Suppressor macrophage treated with lipopolysaccharide for 1 hour (primary cell): ENCODE results near the gene MICAL1.

Experiments used
- DNase-seq, 3 donors: peaks; one replicate each; pipeline ENCODE4 v3.0.0-alpha.2; 2020 to 2022

The MICAL1 gene

DNA sequence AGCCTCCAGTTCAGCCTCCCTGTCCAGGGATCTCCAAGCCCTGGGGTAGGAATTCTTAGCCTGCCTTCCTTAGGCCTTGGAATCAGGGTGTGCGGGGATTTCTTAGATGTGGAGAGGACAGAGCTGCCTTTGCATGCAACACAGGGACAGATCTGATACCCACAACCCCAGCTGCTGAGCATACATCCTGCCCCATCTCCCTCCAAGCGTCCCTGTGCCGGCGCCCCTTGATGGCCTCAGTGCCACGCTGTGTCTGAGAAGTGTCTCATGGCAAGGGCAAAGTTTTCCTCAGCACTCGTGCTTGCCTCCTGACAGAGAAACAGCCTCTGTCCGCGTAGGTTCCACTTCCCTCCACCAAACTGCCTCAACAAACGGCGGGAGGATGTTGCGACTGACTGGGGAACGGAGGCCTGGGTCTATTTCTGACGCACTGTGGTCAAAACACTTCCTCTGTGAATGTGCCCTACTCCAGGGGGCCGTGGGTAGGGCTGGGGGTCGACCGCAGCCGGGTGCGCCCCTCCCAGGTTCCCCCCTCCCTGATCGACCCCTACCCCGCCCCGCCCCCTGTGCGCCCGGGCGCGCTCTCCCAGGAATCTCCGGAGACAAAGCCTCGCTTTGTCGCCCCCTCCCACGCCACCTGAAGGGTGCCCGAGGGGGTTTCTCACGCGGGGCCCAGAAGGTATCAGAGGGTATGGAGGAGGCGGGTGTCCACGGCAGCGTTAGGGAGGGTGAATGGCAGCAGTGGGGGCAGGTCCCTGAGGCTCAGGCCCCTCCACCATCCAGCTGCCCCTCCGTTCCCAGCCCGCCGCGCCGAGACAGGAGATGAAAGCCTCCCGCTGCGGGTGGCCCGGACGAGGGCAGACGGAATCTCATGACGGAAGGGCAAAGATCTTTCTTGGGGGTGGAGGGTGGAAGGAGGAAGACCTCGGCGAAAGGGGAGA lies 806 bp downstream of the MICAL1 start:
- peak; percentile 68 to 81 (median 77) for DNase-seq

DNA sequence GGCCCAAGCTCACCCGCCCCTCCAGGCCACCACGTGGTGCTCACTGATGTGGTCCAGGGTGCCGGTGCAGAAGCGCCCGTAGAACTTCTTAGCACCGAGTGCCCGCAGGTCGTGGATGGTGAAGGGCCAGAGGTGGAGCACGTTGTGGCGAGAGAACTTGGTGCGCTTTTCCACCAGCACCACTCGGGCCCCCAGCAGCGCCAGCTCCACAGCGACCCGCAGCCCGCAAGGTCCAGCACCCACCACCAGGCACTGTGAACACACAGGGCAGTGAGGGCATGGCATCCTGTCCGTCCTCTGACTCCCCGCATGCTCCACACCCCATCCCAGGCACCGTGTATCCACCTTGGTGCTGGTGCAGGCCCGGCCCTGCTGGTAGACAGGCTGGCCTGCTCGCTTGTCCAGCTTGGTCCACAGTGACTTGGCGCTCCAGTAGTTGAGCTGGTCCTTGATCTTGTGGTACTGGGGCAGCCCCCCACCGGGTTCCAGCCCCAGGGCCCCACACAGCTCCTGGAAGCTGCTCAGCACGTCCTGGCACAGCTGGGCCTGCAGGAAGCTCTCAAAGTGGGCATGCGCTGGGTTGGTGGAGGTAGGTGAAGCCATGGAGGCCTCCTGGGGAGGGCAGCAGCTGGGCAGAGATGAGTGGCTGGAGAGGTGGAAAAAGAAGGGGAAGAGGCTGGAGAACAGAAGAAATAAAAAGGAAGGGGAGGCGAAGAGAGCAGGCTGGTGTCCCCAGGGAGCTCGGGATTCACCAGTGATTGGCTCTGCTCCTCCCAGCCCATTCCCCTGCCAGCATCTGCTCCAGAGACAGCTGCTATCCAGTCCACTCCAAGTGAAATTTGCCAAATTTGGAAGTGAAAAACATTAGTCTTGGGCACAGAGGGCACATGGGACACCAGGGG lies 1.7 kb downstream of the MICAL1 start:
- no peak for DNase-seq

DNA sequence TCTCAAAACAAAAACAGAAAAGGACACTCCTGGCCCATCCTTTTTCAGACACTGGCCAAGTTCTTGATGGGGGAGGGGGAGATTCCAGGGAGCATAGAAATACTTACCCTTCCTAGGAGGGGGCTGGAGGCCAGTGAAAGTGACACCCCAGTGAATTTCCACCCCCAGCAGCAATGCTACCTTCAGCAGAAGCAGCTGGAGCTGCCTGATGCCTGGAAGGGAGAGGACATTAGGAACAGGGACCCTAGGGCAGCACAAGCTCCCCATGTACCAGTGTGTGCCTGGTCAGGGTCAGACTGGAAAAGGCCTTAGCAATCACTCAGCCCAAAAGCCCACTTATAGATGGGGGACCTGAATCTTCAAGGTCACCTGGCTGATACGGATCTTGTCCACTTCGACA lies 2.4 kb downstream of the MICAL1 start:
- DNase-seq = no peak

DNA sequence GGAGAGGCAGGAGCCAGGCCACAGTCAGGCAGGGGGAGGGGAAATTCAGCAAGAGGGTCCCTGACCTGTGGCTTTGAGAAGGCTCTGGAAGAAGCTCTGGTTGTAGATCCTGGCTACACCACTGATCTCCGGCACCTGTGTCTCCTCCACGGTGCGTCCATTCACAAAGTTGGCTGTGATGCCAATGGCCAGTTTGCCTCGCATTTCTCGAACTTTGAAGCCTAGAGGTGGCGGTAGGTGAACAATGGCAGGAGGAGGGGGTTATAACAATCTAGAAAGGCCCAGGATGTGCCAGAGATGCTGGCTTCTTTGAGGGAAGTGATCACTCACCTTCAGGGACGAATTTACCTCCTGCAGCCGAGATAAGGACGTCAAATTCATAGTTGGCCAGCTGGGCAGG lies 3.4 kb downstream of the MICAL1 start:
- DNase-seq = no peak

DNA sequence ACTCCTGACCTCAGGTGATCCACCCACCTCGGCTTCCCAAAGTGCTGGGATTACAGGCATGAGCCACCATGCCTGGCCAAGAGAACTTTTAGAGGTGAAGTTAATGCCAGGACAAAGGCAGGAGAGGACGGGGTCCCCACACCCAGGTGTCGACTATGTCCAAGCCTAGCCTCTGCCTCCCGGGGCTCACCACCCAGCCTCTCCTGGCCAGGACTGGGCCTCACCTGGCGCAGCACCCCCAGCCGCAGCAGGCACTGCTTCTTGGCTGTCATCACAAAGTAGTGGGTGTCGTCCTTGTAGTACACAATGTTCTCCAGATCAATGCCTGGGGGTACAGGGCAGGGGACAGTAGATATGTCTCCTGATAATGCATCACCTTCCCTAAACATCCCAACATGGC lies 4.2 kb downstream of the MICAL1 start:
- no peak for DNase-seq

DNA sequence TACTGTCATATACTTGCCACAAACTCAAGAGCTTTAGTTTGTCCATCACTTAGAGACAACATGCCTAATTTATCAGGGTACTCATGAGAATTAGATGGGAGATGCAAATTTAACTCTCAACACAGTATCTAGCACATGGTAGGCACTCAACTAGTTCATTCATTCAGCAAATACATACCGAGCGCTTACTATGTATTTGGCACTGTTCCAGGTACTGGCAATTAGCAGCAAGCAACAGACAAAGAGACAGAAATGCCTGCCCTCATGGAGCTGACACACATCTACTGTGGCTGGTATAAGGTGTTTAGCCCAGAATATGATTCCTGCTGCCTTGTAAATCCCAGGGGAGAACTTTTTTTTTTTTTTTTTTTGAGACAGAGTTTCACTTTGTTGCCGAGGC lies 4.8 kb downstream of the MICAL1 start:
- DNase-seq = no peak

DNA sequence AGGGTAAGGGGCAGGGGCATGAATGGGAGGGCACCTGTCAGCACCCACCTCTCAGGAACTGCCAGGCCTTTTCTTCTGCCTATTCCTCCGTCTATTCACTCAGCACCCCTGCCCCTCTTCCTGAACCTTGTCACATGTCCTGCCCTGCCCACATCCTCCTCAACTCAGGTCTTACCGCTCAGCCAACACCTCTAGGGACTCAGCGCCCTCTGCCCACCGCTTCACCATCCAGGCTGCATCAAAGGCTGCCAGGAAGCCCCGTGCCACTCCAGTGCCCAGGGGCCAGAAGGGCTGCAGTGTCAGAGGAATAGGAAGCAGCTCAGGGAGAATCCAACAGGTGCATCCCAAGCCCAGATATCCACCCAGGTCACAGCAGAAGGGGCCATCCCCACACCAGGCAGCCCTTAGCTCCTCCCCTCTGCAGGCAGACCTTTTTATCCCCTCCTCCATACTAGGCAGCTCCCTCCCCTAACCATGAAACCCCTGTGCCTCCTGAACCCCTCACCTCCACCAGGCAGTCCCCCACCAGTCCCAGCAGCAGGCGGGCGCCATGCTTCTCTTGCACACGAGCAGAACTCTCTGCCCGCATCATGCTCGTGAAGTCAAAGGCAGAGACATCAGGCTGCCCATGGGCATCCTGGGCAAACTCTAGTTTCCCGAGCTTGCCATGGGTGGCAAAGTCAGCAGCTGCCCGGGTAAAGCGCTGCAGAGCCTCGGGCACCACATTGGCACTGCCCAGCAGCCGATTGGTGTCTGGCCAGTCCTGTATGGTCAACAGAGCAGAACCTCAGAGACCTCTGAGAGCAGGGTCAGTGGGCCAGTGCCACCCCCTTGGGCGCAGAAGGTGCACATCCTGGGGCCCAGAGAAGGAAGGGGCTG lies 5.5 kb downstream of the MICAL1 start:
- DNase-seq = no peak

DNA sequence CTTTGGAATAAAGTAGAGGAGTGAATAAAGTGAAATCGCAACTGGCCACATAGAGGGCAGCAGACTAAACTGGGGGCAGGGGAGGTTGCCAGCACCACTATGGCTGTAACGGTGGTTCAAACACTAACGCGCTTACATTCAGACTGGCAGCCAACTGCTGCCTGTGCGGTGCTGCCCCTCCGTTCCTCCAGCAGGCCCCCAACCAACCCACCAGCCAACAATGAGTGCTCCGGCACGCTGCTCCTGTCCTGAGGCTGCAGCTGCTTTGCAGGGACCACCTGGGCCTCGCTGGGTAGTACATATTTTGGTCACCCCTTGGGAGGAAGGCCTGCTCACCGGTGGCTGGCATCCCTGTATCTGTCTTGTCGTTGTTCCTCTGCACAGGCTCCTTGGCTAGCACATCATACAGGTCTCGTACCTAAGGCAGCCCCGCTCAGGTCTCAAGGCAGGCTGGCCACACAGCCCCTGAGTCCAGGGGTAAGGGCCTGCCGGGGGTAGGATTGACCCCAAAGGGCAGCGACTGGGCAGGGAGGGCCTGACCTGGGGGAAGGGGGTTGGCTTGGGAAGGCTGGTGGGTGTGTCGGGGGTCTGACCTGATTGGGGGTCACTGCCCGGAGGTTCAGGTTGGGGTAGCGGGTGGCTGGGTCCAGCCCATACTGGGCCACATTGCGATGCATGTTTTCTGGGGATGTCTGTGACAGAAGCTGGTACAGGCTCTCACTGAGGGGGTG lies 6.3 kb downstream of the MICAL1 start:
- no peak for DNase-seq

DNA sequence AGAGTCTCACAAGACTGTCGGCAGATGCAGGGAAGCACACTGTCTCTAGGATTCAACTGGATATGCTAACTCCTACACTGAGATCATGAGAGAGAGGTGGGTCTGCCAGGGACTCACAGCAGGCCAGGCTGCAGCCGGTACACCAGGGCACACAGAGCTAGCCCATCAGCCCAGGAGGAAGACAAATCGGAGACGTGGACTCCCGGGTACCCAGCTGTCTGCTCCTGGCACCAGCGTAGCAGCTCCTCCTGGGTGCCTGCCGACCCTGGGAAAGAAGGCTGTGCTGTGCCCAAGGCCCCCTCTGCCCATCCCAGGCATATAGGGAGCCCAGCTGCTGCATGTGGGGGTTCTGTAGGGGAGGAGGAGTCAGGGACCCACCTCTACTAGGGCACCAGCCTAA lies 7.0 kb downstream of the MICAL1 start:
- no peak for DNase-seq

DNA sequence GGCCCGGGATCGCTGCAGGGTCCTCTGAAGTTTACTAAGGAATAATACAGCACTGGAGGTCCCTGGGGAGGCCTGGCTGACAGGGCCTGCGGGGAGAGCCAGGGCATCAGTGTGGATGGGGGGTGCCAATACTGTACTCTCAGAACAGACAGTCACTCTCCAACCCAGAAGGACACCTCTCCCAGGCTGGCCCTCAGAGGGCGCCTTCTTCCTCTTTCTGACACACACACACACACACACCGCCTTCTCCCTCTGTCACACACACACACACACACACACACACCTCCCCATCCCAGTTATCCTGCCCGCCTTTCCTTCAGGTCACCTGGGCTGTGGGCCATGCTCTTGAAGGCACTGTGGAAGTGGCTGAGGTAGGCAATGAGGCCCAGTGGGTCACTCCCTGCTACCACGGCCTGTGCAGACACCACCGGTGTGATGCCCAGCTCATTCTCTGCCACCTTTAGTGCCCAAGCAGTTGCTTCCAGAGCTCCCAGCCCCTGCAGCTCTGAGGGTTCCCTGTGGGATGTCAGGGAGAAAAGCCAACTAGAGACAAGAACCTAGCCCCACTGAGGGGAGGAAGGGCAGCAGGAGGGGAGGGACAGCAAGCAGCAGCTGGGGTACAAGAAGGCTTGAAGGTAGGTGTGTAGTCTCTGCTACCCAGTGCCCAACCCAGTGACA lies 7.6 kb downstream of the MICAL1 start:
- DNase-seq = peak in 1 of 3 donors; percentile 38

DNA sequence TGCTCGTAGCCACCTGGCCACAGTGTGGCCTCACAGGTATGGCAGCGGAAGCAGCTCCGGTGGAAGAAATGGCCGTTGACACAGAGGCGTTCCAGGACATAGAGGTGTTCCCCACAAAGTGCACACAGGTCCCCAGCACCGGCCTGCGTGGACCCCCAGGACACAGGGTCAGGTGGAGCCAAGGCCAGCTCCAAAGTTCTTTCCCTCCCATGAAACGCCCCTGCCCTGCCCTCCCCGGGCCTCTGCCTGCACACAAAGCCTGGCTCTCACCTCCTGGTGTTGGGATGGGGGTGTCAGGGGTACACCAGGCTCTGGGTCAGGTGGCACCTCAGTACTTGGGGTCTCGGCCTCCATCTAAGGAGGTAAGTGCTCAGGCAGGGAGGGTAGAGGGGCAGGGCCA lies 8.5 kb downstream of the MICAL1 start:
- DNase-seq = no peak

DNA sequence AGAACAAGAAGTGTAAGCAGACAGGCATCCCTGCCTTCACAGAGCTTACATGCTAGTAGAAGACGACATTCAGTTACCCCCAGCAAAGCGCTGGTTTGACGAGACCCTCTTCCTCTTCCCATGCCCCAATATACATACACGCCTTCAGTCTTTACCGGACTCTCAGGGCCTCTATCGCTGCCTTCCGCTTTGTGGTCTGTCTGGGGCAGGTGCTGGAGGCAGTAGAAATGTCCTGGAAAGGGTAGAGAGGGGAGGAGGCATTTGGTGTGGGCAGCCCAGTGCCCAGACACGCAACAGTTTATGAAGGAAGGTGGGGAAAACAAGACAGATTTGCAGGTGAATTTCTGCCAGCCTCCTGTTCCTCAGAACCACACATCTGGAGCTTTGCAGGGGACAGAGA lies 9.0 kb downstream of the MICAL1 start:
- DNase-seq = no peak

DNA sequence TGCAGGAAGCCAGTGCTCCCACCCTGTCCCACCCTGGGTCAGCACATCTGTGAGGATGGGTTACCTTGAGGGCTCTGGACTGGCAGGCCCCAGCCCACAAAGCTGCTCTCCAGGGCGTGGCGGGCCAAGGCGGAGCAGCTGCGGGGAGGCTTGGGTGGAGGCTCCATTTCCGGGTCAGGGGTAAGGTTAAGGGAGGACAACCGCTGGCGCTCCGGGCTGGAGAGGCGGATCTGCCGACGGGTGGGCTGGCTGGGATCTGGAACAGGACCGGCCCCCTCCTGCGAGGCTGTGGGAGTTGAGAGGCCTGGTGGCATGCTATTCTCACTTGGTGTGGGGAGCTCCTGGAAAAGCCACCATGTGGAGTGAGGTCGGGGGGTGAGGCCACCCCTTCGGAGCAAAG lies 9.5 kb downstream of the MICAL1 start:
- DNase-seq = no peak

DNA sequence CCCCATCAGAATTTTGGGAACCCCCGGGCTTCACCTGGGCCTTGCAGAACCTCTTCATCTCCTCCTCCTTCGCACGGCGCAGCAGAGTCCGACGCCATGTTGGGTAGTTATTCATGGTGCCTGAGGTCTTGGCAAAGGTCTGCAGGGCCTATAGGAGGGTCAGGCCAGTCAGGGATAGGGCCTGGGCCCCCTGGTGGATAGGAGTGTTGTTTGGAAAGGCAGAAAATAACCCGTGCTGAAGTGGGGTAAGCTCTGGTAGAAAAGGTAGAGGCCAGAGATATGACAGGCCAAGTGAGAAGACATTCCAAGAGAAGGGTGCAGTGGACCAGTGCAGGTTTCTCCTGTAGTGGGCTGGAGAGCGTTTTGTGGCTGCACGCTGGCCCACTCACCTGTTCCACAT lies 10.2 kb downstream of the MICAL1 start:
- DNase-seq = no peak

DNA sequence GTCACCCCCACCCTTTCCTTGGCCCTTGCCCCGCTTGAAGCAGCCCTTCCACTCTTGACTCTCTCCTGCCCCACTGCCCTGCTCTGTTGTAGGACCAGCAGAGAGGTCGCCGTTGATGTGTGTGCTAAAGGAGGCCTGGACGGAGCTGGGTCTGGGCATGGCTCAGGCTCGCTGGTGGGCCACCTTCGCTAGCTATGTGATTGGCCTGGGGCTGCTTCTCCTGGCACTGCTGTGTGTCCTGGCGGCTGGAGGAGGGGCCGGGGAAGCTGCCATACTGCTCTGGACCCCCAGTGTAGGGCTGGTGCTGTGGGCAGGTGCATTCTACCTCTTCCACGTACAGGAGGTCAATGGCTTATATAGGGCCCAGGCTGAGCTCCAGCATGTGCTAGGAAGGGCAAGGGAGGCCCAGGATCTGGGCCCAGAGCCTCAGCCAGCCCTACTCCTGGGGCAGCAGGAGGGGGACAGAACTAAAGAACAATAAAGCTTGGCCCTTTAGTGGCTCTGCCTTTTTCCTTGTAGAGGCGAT lies 12.1 kb downstream of the MICAL1 start:
- DNase-seq = no peak

DNA sequence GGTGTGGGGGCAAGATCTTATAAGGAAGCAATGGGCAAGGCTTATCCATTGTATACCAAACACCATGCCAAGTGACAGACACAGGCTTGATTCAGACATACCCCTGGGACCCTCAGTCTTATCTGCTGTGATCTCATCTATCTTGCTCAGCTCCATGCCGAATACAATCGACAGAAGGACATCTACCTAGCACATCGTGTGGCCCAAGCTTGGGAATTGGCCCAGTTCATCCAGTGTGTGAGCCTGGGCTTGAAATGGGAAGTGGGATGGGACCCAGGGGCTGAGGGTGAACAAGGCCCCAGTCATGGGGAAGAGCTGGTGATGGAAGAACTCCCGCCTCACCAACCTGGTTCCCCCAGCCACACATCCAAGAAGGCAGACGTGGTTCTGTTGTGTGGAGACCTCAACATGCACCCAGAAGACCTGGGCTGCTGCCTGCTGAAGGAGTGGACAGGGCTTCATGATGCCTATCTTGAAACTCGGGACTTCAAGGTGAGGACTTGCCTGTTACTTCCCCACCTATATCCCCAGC lies 13.1 kb downstream of the MICAL1 start:
- DNase-seq = no peak

DNA sequence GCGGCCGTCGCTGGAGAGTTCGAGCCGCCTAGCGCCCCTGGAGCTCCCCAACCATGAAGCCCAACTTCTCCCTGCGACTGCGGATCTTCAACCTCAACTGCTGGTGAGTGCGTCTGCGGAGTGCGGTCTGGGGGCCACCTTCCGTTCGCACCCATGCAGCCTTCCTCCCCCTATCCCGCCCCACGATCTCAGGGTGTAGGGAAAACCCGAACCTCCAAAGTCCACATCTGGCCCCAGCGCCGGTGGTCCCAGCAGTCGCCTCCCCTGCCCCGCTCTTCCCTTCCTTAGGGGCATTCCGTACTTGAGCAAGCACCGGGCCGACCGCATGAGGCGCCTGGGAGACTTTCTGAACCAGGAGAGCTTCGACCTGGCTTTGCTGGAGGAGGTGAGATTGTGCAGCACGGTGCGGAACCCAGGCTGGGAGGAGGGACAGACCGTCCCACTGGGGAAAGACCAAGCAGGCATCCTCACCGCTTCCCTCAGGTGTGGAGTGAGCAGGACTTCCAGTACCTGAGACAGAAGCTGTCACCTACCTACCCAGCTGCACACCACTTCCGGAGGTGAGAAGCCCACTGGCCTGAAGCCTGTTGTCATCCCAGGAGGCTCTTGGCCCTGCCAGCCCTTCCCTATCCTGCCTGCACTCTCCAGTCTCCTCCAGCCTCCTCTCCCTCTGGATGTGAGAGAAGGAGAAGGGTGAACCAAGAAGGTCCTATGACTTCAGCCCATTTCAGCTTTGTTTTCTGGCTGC lies 14.3 kb downstream of the MICAL1 start:
- DNase-seq = peak; percentile 53 to 72 (median 54)

DNA sequence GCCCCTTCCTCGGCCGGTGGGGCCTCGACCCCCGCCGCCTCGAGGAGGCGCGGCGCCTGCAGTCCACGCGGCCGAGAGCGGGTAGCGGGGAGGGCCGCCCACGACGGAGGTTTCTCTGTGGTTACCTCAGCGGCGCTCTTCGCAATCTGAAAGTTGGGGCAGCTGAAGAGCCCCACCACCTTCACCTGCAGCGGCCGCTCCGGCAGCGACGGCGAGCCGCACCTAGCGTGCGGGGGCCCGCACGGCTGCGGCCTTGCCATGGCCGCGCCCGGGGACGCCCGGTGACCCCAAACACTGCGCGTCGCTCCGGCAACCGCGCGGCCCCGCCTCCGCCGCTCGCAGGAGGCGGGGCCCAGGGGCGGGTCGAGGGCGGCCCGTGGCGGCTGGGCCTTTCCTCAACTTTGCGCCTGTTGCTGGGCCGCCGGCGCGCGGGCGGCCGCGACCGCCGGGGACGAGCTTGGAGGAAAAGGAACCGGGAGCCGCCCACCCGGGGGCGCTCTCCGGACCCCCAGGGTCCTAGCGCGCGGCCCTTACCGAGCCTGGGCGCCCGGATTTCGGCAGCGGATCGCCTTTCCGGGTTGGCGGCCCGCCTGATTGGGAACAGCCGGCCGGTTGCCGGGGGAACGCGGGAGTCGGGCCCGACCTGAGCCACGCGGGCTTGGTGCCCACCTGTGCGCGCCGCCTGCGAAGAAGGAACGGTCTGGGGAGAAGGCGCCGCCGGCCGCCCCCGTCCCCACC lies 15.1 kb downstream of the MICAL1 start, which contains the start of the genes PPIL6 and SMPD2:
Gene PPIL6, minus strand, starts transcription at position 298 of the 738 bp plus-strand sequence. Its CDS starts 38 bp downstream, at position 260.
Gene SMPD2, plus strand, starts transcription at position 394 of the 738 bp plus-strand sequence. CDS start 398 bp downstream, outside the sequence.
- DNase-seq = peak; percentile 89 to 97 (median 94)

DNA sequence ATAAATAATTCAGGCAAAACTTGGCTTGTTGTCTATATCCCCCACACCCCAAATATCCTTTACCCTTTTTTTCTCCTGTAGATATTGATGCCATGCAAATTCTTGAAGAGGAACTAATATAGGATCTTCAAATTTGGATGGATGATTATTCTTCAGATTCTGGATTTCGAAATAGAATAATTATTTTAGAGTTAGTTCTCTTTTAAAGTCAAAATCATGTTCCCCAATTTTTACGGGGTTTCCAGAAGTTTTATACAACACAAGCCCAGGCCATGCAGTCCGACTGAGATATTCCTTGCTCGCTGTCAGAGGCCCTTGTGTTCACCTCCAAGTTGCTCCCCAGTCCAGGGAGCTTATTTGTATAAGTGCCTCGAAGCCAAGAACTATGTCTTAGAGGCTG lies 19.5 kb downstream of the MICAL1 start:
- peak in 2 of 3 donors; percentile 58 to 67 for DNase-seq
